Measurements from ENCODE around the gene BRINP1.

BRINP1 gene, protein sequence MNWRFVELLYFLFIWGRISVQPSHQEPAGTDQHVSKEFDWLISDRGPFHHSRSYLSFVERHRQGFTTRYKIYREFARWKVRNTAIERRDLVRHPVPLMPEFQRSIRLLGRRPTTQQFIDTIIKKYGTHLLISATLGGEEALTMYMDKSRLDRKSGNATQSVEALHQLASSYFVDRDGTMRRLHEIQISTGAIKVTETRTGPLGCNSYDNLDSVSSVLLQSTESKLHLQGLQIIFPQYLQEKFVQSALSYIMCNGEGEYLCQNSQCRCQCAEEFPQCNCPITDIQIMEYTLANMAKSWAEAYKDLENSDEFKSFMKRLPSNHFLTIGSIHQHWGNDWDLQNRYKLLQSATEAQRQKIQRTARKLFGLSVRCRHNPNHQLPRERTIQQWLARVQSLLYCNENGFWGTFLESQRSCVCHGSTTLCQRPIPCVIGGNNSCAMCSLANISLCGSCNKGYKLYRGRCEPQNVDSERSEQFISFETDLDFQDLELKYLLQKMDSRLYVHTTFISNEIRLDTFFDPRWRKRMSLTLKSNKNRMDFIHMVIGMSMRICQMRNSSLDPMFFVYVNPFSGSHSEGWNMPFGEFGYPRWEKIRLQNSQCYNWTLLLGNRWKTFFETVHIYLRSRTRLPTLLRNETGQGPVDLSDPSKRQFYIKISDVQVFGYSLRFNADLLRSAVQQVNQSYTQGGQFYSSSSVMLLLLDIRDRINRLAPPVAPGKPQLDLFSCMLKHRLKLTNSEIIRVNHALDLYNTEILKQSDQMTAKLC

DNA sequence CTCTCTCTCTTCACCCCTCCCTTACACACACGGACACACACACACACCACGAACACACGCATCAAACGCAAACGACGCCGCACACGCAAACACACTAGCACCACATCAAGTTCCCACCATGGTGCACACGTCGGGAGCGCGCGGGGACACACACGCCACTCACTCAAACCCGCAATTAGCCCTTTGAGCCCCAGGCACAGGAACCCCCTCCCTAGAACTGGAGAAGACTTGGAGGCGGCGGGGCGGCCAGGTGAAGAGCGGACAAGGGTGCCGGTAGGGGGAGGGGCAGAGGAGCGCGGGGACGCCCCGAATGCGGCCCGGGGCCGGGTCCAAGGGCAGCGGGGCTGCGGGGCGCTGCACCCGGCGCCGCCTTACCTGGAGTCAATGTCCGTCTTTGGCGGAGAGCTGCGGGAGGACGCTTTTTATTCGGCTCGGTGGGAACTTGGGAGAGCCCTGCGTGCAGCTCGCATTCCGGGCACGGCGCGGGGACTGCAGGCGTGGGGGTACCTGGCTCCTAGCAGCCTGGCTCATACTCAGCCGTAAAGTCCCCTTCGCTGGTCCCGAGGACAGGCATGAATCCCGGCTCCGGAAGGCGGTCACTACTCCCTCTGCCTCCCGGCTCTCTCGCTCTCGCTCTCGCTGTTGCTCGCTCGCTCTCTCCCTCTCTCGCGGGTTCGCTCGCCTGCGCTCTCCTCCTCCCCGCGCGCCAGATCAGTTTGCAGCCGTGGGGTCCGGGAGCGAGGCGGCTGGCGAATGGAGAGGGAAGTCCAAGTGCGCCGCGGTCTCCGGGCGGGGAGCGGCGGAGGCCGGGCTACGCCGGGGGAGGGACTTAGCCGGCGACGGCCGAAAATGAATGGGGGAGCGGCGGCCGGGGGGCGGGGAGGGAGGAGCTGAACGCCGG lies at the start of gene BRINP1:
Gene BRINP1, minus strand, starts transcription at position 755 of the 901 bp plus-strand sequence. CDS start 56,080 bp downstream, outside the sequence.
- DNase-seq = no peak

DNA sequence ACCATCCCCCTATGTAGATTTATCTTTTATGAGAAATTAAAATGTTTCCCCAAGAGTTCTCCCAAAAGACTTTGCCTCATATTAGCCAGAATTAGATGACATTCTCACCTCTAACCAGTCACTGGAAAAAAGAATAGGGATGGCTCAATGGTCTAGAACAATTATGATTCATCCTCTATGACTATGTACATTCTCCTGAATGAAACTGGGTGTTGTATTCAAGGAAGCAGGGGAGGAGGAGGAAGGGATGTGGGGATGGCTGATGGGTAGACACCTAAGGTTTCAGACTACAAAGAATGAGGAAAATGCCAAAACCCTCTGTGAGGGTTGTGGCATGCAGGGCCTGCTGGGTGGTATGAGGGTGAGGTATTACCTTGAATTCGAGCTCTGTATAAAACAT lies 49.5 kb upstream of the BRINP1 start:
- no peak for DNase-seq

- DNase-seq = no peak
Measured at GRCh38 chr9:119416793-119417192, 47.6 kb upstream of the BRINP1 start.

- no peak for DNase-seq
Measured at GRCh38 chr9:119412399-119412798, 43.2 kb upstream of the BRINP1 start.

- no peak for DNase-seq
Measured at GRCh38 chr9:119409552-119409951, 40.3 kb upstream of the BRINP1 start.

DNA sequence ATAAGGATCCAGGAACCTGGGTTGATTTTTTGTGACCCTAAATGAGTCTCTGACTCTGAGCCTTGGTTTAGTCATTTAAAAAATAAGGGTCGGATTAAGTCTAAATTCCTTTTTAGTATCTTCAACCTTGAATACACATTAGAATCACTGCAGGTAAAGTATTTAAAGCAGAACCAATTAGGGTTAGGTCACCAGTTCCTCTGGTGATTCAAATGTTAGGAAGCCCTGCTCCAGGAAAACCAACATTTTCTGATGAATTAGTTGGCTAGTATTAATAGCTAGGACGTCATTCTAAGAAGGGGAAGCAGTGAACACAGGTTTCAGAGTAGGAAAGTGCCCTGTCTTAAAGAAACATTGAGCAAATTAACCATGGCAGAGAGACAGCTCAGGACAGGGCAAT lies 31.4 kb upstream of the BRINP1 start:
- no peak for DNase-seq

DNA sequence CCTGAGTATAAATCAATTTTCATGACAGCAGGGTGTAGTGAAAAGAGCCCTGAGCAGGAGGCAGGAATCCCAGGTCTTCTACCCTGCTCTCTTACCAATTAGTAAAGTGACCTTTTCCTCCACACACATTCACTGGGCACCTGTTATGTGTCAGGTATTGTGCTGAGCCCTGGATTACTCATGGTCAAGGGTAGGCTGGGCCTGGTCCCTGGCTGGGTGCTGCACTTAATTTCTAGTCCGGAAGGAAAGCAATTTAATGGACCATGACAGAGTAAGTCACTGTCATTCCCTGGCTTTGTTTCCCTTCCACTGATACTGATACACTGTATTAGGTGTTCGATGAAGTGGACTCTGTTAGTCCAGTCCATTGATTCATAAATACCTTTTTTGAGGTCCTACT lies 29.1 kb upstream of the BRINP1 start:
- no peak for DNase-seq

DNA sequence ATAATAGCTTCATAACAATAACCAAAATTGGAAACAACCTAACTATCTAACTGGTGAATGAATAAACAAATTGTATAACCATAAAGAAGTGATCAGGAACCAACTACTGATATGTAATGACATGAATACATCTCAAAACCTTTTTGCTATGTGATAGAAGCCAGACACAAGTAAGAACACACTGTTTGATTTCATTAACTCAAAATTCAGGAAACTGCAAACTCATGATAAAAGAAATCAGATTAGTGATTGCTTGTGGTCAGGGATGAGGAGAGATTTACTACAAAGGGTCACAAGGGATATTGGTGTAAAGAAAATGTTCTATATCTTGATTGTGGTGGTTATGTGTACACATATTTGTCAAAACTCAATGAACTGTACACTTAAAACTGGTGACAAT lies 22.6 kb upstream of the BRINP1 start:
- DNase-seq = no peak

DNA sequence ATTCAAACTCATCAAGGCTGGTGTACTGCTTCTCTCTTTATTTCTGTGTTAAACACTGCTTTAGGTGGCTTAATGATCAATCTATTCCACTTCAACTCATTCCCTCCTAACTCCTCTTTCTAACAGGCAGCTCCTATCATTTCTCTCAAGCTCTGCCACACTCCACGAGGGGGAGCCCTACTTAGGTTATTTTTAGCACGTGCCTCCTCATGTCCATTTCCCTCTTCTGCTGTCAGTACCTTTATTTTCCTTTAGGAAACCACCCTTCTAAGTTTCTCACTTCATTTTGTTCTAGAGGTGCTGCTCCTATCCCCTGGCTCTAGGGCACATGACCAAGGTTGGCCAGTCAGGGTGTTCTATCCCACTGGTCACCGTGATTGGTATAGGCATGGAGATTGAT lies 6.7 kb upstream of the BRINP1 start:
- no peak for DNase-seq

DNA sequence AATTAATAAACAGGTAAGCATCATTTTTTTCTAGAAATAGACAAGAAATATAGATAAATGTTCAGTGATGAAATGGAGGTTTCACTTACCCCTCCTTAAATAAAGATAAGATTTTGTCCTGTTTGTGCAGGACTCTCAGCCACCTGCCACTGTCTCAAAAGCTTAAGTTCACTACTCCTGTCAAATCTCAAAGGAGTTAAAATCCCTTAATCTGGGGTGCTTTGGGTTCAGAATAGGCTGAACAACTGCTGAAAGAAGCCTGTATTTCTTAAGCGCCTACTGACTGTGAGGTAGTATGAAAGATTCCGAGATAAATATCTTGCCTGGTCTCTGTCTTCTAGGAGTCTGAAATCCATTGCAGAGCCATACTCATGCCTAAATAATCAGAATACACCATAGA lies 3.7 kb upstream of the BRINP1 start:
- no peak for DNase-seq

DNA sequence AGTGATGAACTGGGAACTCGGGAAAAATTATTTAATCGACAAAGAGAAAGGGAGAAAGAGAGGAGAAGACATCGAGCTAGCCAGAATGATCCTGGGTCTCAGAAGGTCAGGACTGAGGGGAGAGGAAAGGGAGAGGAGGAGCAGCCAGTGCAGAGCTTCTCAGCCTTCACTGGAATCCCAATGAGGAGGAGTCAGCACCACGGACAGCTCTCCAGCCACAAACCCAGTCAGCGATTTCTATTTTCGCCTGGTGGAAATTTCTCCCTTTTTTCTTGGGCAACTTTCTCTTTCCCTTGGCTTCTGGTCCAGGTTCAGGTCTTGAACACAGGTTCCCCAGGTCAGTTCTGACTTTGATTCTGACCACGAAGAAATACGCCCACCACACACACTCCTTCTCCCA lies 1.6 kb upstream of the BRINP1 start:
- DNase-seq = no peak

DNA sequence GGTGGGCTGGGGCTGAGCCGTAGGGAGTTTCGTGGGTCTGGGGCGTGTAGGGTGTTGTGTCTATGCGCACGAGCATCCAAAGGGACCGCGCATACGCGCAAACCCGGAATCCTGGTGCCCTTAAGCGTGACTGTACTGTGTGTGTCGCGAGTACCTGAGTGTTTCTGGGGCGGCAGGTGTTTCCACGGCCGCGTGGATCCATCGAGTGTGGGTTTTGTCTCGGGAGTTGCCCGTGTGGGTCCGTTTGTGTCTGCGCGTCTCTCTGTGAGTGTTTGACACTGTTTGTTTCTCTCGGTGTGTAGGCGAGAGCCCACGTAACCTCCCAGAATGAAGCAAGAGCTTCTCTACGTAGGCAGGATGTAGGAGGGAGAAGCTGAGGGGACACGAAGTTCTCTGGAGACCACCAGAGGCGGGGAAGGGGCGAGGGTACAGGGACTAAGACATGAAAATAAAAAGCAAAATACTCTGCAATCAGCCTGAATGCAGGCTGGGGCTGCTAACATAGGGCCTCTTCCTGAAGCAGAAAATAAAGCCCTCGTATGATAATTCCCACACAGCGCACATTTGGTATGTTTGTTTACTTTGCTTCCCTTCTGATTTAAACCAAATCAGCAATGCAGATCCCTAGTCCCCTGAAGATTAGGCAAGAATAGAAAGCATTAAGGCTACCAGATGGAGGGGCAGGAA lies 588 bp upstream of the BRINP1 start:
- DNase-seq = no peak

GRCh38 chr9:119368179-119368578 lies 1.1 kb downstream of the BRINP1 start:
- no peak for DNase-seq

DNA sequence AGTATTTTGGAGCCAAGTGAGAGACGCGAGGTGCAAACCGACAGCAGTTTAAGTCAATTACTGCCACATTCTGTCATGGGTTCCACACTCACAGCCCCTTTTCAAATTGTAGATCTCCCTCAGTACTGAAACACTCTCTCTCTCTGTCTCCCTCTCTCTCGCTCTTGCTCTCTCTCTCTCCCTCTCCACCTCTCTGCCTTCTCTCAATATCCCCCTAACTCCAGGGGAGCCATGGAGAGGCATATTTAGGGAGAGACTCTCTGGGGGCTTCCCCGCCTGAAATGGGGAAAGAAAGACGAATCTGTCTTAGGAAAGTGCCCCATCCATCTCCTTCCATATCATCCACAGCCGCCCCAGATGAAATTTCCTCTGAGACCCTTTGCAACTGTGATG lies 1.6 kb downstream of the BRINP1 start:
- no peak for DNase-seq

GRCh38 chr9:119366909-119367682 lies 2.1 kb downstream of the BRINP1 start:
- DNase-seq = no peak

DNA sequence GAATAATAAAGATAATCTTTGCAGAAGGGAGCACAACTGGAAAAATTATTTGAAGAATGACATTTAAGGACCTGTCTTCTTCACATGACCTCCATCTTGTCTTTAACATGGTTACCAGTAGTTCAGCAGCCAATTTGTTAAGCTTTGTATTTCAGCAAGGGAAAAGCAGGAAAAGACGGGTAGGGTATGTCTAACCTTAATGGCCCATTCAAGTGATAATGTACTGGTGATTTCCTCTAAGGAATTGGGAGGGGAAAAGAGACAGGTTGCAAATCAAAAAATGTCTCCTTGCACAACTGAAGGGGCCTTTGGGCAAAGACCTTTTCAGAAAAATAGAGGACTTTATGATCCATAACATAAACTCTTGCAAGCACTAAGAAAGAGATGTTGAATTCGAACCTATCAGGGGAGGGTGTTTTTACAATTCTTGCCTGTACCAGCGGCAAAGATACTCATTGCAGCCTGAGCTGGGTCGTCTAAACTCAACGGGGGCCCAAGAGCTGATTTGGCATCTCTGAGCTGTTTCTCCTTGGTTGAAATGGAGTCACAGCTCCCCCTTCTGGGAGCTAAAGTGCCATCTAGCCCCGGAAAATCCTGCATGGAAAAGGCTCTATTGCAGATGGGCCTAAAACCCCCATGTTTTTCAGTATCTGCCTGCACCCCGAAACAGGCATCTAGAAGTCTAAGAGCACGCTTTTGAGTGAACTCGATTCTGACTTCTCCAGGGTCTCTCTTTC lies 3.8 kb downstream of the BRINP1 start:
- DNase-seq = no peak

- DNase-seq = no peak
Measured at GRCh38 chr9:119360237-119360636, 9.0 kb downstream of the BRINP1 start.

DNA sequence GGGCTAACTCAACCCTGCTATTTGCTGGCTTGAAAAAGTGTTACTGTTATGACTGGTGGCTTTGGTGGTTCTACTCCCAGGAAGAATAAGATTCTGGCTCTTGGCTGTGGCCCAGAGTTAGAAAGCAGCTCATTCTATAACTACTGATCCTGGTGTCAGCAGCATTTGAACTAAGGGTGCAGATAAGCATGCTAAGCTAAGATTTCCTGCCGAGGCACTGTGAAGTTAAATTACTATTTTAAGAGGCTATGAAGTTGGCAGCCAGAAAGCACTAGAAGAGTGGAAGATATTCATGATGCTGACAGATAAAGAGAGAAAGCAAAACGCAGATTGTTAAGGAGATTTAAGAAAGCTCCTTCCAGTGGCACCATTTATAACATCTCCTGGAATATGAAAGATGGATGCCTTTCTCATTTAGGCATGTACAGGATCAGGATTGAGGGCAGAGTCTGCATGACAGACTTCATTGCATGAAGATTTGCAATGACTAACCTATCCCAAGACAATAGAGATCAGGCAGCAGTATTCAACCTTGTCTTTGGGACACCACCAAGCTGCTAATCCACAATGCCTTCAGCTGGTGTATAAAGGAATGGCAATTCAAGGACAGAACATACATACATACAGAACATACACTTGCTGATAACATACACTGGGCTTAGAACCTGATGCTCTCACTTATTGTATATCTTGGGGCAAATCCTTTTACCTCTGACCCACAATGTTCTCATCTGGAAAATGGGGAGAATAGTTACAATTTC lies 11.7 kb downstream of the BRINP1 start:
- DNase-seq = no peak

- no peak for DNase-seq
Measured at GRCh38 chr9:119349351-119349825, 19.8 kb downstream of the BRINP1 start.

All from stimulated activated CD4-positive, alpha-beta T cell treated with anti-CD3 and anti-CD28 coated beads, Interleukin-4, amount 100 ng/mL, for 24 hours (primary cell).